HG02678 (cell line): ENCODE results near the gene NOL3.

ENCODE experiments used
- ATAC-seq: cut with Tn5 transposase; IDR thresholded peaks from one replicate; pipeline ENCODE4 v1.9.1; 2021; ENCODE audit warnings: mild to moderate bottlenecking, moderate library complexity; ENCODE audit not compliant: unreplicated experiment

Gene NOL3

DNA sequence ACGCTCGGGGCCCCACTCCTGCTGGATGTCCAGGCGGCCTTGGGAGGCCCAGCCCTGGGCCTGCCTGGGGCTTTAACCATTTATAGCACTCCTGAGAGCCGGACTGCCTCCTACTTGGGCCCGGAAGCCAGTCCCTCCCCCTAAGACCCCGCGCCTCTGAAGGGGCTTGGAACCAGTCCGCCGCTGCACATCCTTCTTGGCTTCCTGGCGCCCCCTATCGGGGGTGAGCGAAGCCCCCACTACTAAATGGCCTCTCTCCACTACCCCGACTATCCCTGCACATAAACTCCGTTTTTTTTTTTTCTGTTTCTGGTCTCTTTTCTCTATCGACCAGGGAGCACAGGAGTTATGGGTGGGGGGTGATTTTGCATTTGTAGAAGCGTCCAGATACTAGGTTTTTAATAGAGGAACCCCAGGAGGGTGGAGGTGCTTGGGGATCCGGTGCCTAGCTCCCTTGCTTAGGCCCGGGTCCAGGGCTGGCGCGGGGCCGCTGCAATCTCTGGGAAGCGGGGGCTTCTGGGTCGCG lies 633 bp upstream of the NOL3 start:
- ATAC-seq: no peak

DNA sequence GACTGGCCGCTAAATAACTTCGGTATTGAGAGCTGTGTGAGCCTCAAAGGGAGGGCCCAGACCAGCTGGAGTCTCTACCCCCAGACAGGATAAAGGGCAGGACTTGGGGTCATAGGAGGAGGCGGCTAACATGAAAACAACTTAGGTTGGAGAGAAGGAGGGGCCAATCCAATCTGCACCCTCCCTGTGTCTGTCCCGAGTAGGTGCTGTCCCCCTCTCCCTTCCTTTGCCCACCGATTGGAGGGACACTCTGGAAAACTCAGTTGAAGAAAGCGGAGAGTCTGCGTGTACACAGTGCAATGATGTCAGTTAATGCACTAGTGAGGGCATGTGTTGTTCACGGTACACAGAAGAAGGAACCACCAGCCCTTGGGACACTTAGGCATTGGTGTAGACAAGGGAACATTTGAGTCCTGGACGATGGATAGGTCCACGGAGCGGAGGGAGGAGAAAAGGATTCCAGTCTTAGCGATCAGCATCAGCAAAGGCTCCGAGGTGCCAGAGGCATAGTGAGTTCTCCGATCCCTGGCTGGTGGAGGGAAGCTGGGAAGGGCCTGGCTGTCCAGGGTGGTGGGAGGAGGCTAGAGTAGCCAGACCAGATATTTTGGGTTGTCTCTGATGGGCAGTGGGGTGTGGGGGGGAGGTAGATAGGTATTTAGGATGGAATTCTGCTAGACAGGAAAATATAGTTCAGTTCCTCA lies 761 bp downstream of the NOL3 start:
- peak; percentile 7 for ATAC-seq

DNA sequence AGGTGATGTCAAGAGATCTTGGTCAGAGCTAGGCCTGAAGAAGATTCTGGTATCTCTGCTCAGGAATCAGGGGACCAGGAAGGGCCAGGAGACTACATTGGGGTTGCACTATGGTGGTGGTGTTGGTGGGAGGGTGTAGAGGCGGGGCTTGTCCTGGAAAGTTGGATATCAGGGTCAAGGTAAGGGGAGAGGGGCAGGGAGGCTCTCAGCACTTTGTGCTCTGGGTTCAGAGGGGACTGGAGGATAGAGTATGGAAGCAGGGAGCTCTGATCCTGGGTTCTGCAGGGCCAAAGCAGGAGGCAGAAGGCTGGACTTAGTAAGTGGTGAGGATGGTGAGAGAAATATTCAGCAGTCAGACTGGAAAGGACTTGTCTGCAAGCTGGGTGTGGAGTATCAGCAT lies 3.0 kb downstream of the NOL3 start:
- no peak for ATAC-seq

DNA sequence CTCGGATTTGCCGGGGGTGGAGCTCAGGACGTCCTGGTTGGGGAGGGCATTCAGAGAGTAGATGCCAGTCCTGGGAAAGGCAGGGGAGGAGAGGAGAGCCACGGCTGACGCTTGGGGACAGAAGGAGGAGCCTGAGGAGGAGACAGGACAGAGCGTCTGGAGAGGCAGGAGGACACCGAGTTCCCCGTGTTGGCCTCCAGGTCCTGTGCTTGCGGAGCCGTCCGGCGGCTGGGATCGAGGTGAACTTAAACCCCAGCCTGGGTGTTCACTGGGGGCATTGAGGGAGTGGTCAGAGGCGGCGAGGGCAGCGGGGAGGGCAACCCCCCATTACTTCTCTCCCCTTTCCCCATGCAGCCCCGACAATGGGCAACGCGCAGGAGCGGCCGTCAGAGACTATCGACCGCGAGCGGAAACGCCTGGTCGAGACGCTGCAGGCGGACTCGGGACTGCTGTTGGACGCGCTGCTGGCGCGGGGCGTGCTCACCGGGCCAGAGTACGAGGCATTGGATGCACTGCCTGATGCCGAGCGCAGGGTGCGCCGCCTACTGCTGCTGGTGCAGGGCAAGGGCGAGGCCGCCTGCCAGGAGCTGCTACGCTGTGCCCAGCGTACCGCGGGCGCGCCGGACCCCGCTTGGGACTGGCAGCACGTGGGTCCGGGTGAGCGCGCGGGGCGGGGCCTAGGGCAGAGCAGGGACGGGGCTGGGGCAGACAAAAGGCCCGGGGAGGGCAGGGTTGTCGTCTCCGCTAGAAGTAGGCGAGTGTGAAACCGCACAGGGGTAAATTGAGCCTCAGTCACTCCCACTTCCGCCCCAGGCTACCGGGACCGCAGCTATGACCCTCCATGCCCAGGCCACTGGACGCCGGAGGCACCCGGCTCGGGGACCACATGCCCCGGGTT lies 3.7 kb downstream of the NOL3 start:
- peak; percentile 44 for ATAC-seq

DNA sequence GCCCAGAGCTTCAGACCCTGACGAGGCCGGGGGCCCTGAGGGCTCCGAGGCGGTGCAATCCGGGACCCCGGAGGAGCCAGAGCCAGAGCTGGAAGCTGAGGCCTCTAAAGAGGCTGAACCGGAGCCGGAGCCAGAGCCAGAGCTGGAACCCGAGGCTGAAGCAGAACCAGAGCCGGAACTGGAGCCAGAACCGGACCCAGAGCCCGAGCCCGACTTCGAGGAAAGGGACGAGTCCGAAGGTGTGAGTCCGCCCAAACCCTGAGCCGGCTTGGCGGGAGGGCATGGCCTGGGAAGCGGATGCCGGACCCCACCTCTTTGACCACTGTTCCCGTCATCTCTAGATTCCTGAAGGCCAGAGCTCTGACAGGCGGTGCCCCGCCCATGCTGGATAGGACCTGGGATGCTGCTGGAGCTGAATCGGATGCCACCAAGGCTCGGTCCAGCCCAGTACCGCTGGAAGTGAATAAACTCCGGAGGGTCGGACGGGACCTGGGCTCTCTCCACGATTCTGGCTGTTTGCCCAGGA lies 4.4 kb downstream of the NOL3 start:
- no peak for ATAC-seq

DNA sequence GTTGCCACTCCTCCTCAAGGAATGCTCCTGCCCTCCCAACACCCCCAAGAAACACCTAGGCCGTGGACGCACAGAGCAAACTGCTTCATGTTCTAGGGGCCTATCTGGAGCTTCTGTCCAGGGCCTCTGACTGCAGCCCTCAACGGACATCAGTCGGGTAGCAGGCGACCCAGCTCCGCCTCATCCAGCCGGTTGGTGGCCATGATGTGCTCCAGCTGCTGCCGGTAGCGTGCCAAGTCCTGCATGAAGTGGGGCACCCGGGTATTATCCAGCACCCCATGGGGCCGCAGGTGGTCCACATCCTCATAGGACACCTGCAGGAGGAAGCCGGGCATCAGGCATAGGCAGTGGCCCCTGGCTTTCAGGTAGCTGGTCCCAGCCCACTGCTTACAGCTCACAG lies 6.3 kb downstream of the NOL3 start:
- no peak for ATAC-seq

DNA sequence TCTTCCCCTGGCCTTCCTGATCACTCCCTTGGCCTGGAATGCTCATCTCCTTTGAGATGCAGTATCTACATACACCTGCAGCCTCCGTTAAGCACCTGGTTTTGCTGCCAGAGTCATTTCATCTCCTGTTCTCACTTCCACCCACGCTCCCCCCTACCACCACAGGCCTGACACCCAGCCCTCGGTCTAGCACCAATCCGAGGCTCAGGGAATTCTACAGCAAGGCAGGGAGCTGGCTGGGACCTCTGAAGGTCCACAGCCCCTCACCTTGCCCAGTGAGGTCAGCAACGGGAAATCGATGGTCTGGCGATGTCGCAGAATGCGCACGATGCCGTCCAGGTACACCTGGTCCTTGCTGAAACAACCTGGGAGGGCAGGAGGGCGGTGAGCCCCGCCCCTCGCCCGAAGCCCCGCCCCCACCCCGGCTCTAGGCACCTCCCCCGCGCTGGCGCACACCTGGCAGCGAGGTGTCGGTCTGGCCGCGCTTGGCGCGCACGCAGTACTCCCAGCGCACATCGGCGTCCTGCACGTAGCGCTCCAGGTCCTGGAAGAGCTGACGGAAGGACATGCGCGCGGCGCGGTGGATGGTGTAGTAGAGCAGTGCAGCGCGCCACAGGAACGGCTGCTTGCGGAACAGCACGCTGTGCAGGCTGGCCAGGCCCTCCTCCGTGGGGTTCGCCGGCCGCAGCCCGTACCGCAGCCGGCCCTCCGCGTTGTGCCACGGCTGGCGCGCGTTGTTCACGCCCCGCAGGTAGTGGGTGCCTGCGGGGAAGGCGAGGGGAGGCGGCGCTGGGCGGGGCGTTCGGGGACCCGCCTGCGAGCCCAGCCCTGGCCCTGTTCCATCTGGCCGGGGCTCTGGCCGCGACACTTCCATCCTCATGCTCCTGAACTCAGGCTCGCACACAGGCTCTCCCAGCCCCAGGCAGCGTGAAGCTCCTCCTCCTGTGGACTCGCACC lies 7.7 kb downstream of the NOL3 start:
- ATAC-seq: no peak

DNA sequence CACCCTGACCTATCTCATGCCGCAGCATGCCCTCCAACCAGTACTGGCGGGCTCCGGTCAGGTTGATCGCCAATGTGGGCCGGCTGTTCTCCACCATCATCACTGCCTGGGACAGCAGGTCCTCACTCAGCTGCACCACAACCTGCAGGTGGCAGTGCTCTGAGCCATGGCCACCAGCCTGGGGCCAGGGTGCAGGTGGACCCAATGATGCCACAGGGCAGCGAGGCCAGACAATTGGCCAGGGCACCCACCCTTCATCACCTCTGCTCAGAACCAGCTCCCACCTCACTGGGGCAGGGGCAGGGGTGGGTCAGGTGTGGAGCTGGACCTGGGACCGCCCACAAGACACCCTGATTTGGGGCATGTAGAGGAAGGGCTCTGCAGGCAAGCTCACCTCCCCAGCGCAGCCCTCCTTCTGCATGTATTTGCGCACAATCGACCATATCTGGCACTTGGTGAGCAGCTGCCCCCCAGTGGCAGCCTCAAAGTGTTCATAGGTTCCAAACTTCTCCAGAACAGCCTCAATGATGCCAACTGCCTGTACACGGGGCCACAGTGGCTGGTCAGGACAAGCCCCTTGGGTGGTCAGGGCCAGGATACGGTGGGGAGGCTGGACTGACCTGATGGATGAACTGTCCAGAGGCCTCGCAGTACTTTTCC lies 9.2 kb downstream of the NOL3 start:
- no peak for ATAC-seq

DNA sequence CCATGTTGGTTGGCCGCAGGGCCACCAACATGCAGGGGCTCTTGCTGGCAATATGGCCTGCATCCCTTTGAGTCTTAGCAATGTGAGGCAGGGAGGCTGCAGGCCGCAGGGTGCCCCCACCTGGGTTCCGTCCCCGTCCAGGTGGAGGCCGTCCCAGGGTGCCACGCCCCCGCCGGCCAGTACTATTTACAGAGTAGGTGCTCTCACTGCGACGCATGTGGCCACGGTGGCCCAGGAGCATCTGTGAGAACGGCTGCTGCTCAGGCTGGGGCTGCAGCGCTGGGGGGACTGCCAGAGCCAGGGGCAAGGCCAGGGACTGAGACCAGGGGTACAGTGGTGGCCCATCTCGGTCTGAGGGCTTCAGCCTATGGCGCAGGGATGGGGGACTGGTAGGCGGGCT lies 9.8 kb downstream of the NOL3 start:
- ATAC-seq: no peak

DNA sequence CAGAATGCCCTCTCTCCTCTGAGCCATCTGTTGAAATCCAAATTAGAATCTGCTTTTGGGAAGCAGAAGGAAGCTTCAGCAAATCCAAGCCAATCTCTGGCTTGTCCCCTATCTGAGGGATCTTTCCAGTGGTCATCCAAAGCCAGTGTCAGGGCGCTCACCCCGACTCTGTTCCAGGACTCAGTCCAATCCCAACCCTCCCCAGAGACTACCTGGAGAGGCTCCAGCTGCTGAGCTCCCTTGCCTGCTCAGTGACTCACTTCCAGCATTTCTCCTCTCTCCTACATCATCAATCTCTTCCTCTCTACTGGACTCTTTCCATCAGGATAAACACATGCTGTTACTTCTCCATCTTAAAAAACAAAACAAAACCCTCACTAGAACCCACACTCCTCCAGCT lies 11.0 kb downstream of the NOL3 start:
- no peak for ATAC-seq

DNA sequence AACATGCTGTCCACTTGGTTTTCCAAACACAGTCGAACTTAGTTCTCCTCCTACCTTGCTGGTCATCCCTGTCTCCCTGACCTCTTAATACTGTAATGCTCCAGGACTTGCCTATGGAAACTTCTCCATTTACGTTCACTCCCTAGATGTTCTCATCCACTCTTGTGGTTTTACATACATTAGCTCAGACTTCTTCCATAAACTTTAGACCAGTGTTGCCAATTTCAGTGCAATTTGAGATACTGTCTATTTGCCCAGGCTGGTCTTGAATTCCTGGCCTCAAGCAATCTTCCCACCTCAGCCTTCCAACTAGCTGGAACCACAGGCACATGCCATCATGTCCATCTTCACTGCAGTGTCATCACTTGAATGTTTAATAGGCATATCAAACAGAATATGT lies 11.9 kb downstream of the NOL3 start:
- no peak for ATAC-seq

DNA sequence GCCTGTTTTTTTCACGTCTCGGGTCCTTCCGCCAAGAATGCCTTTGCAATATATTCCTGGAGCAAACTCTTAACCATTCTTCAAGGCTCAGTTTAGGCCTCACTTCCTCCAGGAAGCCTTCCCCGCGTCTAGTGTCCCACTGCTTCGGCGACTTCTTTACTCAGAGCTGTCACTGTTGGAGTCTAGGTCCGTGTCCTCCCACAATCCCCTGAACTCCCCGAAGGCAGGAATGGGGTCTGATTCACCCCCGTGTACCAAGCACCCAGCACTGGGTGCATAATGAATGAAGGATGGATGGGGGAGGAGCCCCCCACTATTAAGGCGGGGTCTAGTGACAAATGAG lies 12.9 kb downstream of the NOL3 start:
- ATAC-seq: no peak

DNA sequence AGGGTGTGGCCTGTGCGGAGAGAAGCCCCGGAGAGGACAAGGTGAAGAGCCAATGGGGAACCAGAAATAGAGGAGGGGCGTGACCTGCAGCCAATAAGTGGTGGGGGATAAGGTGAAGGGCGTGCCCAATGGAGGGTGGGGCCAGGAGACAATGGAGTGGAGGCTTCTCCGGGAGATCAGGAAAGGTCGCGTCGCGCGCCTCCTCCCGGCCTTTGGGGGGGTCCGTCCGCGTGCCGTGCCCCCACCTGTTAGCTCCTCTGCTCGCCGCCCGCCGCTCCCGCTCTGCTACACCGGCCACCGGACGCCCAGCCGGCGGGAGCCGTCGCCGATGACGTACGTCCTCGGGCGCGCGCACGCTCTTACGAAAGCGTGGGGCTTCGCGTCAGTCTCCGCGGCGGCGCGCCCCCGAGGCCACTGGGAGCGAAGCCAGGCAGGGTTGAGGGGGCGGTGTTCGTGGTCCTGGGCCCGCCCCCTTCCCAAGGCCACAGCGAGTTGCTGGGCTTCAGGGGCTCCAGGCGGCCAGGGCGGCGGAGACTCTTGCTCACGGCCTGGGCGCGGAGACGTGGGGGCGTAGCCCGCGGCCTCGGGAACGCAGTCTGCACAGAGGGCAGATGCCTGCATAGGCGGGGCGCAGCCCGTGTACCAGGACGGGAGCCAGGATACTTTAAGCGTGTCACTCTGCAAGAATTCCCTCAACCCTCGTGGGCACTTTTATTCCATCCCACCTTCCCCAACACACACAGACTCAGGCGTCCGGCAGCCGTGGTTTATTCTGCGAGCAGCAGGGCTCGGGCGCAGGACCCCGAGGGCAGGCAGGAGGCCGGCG lies 13.5 kb downstream of the NOL3 start, which contains the start of gene MATCAP1:
Gene MATCAP1, minus strand, starts transcription at position 337 of the 826 bp plus-strand sequence. CDS start 3,353 bp downstream, outside the sequence.
- ATAC-seq: peak; percentile 94

DNA sequence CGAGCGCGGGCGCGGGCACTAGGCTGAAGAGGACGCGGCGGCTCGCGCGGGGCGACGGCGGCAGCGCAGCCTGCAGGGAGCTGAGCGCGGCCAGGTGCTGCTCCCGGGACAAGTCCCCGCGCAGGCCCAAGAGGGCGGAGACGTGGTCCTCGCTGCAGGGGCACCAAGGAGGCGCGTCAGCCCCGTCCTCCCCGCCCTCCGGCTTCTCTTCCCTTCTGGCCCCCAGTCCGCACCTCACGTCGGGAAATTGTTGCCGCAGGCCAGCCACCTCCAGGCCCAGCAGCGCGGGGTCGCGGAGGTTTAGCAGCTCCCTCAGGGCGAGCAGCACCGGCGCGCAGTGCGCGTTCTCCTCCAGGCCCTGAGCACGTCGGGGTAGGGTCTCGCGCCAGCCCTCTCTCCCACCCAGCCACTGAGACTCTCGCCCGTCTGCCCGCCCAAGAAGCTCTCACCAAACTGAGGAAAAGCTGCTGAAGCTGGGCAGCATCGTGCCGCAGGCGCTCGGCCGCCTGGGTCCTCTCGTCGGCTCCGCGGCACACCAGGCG lies 14.2 kb downstream of the NOL3 start:
- no peak for ATAC-seq

DNA sequence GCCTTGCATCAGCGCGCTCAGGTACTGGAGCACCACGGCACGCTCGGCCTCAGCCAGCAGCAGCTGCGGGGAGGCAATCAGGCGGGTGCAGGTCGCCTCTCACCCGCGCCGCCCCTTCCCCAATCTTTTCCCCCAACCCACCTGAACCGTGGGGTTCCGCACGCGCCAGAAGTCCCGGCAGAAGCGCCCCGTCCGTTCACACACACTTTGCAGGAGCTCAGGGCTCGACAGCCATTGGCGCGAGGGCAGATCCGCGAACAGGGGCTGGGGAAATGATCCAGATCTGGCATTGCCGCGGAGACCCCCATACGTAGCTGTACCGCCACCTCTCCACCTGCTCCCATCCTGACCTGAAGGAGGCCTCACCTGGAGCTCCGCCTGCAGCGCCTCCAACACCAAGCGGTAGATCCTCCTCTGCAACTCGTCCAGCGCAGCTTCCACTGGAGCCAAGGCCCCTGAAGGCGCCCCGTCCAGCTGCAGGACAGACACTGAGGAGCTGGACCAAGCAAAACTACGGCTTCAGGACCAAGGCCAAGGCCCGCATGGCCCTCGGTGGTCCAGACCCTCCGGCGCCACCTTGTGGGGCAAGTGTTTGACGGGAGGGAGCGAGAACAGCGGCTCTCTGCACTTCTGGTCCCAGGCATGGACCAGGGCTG lies 14.8 kb downstream of the NOL3 start:
- ATAC-seq: no peak

DNA sequence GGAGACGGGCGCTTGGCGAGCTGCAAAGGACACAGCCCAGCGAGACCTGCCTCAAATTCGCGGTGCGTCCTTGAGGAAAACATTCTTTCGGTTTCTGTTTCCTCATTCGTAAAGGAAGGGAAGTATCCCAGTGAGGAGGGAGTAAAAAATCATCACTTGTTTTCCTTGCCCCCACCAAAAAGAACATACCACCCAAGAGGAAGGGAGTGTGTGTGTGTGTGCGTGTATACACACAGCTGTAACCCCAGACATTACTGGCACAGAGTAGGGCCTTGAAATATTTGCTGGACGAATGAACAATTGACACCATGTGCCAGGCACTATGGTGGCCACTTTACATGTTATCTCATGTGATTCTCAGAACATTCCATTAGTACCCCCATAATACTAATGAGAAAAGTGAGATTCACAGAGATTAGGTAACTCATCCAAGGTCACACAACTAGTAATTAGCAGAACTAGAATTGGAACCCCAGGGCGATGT lies 15.4 kb downstream of the NOL3 start:
- ATAC-seq: no peak

DNA sequence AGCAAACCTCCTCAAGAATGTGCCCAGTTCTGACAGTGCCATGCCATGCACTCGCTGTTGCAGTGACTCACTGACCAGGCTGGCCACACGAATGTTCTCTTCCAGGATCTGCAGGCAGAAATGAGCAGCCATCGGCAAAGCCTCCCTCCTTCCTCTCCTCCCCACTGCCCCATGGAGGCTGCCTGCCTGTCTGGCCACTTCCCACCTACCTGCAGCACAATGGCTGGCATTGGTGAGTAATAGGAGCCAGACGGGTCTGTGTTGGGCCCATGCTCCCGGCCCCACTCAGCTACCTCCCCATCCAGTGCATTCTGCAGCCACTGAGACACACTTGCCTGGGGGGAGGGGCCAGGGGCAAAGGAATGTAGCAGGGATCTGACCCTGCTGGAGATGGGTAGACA lies 16.2 kb downstream of the NOL3 start:
- ATAC-seq: no peak

DNA sequence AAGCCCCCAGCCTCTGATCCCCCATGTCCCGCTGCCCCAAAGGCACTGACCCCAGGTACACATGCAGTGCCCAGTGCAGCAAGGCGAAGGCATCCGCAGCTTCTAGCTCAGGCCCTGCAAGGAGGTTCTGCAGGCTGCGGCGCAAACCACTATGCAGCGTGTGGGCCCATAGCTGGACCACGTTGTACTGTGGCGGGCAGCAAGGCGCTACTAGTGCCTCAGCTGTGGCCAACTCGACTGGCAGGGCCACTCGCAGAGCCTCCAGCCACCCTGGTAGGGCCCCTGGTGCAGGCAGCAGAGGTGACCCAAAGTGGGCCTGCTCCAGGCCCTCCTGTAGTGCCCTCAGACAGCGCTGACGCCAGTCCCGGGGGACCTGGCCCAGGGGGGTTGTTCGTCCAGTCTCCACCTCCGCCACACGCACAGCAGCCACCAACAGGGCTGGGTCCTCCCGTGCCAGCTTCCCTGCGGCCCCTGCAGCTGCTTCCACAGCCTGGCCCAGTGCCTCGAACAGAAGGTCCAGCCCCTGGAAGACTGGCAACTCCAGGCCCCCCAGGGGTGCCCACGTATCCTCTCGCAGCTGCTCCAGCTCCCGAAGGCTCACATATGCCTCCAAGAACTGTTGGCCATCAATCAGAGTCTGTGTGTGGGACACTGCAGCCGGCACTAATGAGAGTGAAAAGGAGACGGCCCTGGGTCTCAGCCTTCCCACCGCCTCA lies 17.0 kb downstream of the NOL3 start:
- ATAC-seq: no peak
